Psoas muscle (tissue), 8 donors: ENCODE results near the gene PRDM15. TPM values are rescaled to one million over a fixed set of nuclear protein-coding genes. Genes with fewer than 3 reads are reported as not detected.

ENCODE experiments used
- ATAC-seq, 4 donors: fragments of 200-7000 bp; cut with Tn5 transposase; one replicate each; pipeline ENCODE4 v1.9.1; 2020; ENCODE audit warnings: moderate library complexity in 3 of 4, mild to moderate bottlenecking in 2 of 4
- DNase-seq, 2 donors: peaks; one replicate each; pipeline ENCODE4 v3.0.0-alpha.2; 2020
- H3K27ac ChIP-seq: fragments of 200-600 bp; one replicate; pipeline ENCODE4 v1.8.0; 2022
- H3K27me3 ChIP-seq, 3 donors: fragments of 200-600 bp in 1 of 3; one replicate each; pipeline versions ENCODE4 v1.6.1 to v1.8.0; 2013 to 2022; ENCODE audit warnings: low read length in 2 of 3, mild to moderate bottlenecking in 2 of 3, moderate library complexity in 1 of 3; ENCODE audit not compliant: insufficient read depth in 3 of 3
- H3K36me3 ChIP-seq, 2 donors: fragments of 200-600 bp in 1 of 2; one replicate each; pipeline versions ENCODE4 v1.6.1 to v1.8.0; 2013 to 2022; ENCODE audit warnings: low read depth in 1 of 2, mild to moderate bottlenecking in 1 of 2, moderate library complexity in 1 of 2; ENCODE audit not compliant: insufficient read depth in 1 of 2
- H3K4me1 ChIP-seq: fragments of 200-600 bp; one replicate; pipeline ENCODE4 v1.8.0; 2022
- H3K4me3 ChIP-seq: fragments of 200-600 bp; one replicate; pipeline ENCODE4 v1.8.0; 2022; ENCODE audit warnings: mild to moderate bottlenecking
- H3K9me3 ChIP-seq: fragments of 200-600 bp; one replicate; pipeline ENCODE4 v1.8.0; 2022
- WGBS, 3 donors: extraction: QIAGEN DNeasy Blood & Tissue Kit; methylation state at CpG; one replicate each; pipeline versions ENCODE4 v1.1.6 to v1.1.7; 2013; 5-methylcytosine and 5-hydroxymethylcytosine counted together
- intact Hi-C, 2 donors: fragments of 100-400 bp; cut with DNase I; formaldehyde crosslinking; loops; one replicate each; pipeline versions ENCODE4 v1.11.0 to v1.14.2; 2022
- polyA plus RNA-seq, 3 donors: library from polyadenylated mRNA; stranded (reverse); fragments of 200-250 nt; gene quantifications; one replicate each; pipeline ENCODE4 v1.2.3, GENCODE V29; 2013
- total RNA-seq, 4 donors: library from RNA; stranded (reverse); fragmentation: NEBNext Ultra II Directional in 2 of 4; extraction: Animal tissue kit (Norgen Biotek cat#: 25700) in 2 of 4; gene quantifications; one replicate each; pipeline versions ENCODE4 v1.2.1 to v1.2.4, GENCODE V29; 2021 to 2023
- TF ChIP-seq, protein P1 (sequence below): fragments of 200-600 bp; IDR thresholded peaks from one replicate; pipeline ENCODE4 v1.8.0; 2022; ENCODE audit warnings: antibody characterized with exemption
- donor health status: healthy with polysubstance abuse.
- donor health status: DM: no; HTN: no; CAD: no; lungs with moderate emphysema.
- donor health status: Bipolar disorder and iron deficiency.
- donor health status: healthy.
- donor health status: DM: yes; HTN: yes; CAD: no.
- donor health status: DM: no; HTN: no; CAD: no.
- donor health status: DM: no; HTN: no; CAD: no.
- donor health status: DM: yes; HTN: yes; CAD: no.

The PRDM15 gene
- total and polyA plus RNA-seq, 7 donors, result 2.2 to 6.4 (median 3.7) TPM

DNA sequence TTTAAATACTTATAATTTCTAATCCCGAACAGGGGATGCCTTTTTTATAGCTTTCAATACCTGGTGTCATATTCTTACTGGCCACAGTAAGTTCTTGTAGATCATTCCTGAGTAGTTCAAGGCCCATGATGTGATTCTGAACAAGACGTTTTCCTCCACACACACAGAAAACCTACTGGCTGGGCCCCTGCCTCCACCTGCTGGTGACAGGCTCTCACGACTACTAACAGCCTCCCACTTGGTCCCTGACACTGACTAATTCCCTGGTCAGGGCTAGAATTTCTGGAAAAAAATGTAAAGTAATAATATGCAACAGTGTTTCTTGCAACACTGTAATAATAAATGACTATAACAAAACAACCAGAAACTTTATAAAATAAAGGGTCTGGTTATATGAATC lies 61.9 kb downstream of the PRDM15 start:
- DNase-seq, result peak in 1 of 2 donors; percentile 46
- Histone ChIP-seq H3K4me3 (no peak overlapping the region), H3K27me3 (no peaks in the 10 kb centered on the region), H3K36me3 (peaks cover 0 to 41% of the 10 kb centered on the region in 2 donors), H3K9me3 (no peaks in the 10 kb centered on the region), H3K4me1 (no peaks in the 10 kb centered on the region), H3K27ac (no peak overlapping the region)
- TF ChIP-seq, protein P1, sequence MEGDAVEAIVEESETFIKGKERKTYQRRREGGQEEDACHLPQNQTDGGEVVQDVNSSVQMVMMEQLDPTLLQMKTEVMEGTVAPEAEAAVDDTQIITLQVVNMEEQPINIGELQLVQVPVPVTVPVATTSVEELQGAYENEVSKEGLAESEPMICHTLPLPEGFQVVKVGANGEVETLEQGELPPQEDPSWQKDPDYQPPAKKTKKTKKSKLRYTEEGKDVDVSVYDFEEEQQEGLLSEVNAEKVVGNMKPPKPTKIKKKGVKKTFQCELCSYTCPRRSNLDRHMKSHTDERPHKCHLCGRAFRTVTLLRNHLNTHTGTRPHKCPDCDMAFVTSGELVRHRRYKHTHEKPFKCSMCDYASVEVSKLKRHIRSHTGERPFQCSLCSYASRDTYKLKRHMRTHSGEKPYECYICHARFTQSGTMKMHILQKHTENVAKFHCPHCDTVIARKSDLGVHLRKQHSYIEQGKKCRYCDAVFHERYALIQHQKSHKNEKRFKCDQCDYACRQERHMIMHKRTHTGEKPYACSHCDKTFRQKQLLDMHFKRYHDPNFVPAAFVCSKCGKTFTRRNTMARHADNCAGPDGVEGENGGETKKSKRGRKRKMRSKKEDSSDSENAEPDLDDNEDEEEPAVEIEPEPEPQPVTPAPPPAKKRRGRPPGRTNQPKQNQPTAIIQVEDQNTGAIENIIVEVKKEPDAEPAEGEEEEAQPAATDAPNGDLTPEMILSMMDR, result peak; percentile 37
- peak in 1 of 4 donors; percentile 66 for ATAC-seq
- 40 to 41% (median 40%) methylated on average over 3 of the region's 3 CpGs for WGBS, 3 donors
- intact Hi-C loops, result loop anchor here in 1 of 2 donors (5.0 kb wide), 1 partner anchor 300 kb away; no protein-coding TSS in a partner anchor

DNA sequence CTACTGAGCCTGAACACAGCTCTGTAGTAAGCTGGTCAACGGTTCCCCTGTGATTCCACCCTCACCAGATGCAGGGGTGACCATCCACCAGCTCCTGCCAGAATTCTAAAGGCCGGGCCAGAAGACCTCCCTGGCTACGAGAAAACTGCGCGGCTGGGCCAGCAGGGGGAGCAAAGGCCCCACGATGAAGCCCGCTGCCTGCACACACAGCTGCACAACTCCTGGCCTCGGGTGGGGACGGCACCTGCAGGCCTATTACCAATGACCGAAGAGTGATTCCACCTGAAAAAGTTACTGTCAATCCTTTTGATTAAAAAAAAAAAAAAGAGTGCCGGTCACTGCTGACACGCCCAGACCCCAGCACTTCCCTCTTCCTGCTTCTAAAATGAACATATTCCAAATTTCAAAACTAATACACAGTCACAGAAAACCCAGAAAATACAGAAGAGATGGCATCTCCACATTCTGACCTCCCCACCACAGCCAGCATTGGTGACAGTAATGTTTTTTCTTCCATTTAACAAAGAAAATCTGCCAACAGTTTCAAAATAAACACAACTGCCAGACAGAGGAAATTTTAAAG lies 62.5 kb downstream of the PRDM15 start:
- no peaks in the 10 kb centered on the region for H3K4me1 ChIP-seq
- H3K36me3 ChIP-seq, result peaks cover 0 to 42% of the 10 kb centered on the region in 2 donors
- TF ChIP-seq, protein P1, result peak; percentile 70
- H3K4me3 ChIP-seq, result no peak overlapping the region
- H3K27me3 ChIP-seq, result no peaks in the 10 kb centered on the region
- DNase-seq (peak in 1 of 2 donors; percentile 55), ATAC-seq (peak; percentile 80 to 88 (median 82))
- no peaks in the 10 kb centered on the region for H3K9me3 ChIP-seq
- no peak overlapping the region for H3K27ac ChIP-seq
- intact Hi-C loops, result loop anchor here (1.0 to 5.0 kb wide), 2 partner anchors 301 kb away; no protein-coding TSS in a partner anchor
- 15 to 22% (median 17%) methylated on average over 12 of the region's 12 CpGs for WGBS, 3 donors

DNA sequence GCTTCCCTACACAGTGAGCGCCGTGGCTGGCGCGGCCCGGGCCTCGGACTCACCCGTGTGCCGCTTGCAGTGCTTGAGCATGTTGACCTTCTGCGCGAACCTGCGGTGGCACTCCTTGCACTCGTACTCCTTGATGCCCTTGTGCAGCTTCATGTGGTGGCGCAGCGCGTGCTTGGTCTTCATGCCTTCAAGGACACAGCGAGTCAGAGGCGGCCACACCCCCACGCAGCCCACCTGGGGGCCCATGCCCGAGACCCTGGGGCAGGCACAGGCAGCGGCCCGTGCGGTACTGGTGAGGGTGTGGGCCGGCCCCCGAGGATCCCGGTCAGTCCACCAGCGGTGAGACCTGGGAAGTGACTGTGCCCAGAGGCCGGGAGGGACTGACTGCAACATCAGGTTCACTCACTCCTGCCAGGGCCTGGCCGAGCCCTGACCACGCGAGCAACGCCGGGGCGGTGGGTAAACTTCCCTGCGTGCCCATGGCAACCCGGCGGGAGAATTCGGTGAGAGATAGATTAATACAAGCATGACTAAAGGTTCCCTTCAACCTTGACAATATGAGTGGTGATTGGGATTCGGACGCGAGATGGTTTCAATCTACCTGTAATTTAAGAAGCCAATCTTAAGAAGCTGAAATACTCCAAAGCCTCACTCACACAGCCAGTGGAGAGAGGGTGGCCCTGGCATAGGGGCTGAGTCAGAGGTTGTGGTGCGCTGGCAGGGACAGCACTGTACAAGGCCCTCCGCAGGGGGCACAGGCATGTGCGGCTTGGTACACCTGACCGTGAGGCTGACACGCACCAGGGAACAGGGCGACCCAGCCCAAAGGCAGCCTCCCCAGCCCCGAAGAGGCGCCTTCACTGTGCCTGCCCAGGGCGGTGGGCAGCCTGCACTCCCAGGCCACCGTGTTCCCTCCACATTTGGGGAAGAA lies 63.2 kb downstream of the PRDM15 start:
- Histone ChIP-seq H3K9me3 (no peaks in the 10 kb centered on the region), H3K4me1 (no peaks in the 10 kb centered on the region), H3K36me3 (peaks cover 0 to 39% of the 10 kb centered on the region in 2 donors), H3K4me3 (no peak overlapping the region), H3K27me3 (no peaks in the 10 kb centered on the region), H3K27ac (no peak overlapping the region)
- intact Hi-C loops, result loop anchor here (1.0 to 5.0 kb wide), 2 partner anchors 301 kb away; no protein-coding TSS in a partner anchor
- 92 to 94% (median 92%) methylated on average over 48 to 50 of the region's 50 CpGs for WGBS, 3 donors
- DNase-seq, result no peak
- peak; percentile 26 to 32 (median 28) for ATAC-seq
- TF ChIP-seq, protein P1, result no peak

DNA sequence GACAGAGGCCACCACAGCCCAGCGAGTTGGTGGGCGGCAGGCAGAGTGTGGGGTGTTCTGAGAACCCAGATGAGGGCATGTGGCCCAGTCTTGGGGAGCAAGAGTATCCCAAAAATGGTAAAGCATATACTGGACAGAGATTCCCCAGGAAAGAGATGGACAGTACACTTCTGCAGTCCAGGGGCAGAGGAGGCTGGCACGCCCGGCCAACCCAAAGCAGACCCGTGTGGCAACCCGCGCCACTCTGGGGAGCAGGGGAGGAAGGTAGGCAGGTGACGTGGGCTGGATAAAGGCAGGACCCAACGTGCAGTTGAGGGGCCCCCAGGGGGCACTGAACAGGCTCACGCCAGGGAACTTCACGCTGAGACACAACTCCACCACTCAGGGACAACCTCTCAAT lies 65.9 kb downstream of the PRDM15 start:
- H3K27ac ChIP-seq, result no peak overlapping the region
- H3K9me3 ChIP-seq, result no peaks in the 10 kb centered on the region
- H3K4me1 ChIP-seq, result no peaks in the 10 kb centered on the region
- peaks cover 0 to 57% of the 10 kb centered on the region in 2 donors for H3K36me3 ChIP-seq
- ATAC-seq (no peak), DNase-seq (no peak)
- TF ChIP-seq, protein P1, result no peak
- 87 to 93% (median 88%) methylated on average over 11 of the region's 11 CpGs for WGBS, 3 donors
- H3K4me3 ChIP-seq, result no peak overlapping the region
- H3K27me3 ChIP-seq, result no peaks in the 10 kb centered on the region
- intact Hi-C loops, result no loop called here
